ENCODE data around the gene GLRX3. TPM values are rescaled to one million over a fixed set of nuclear protein-coding genes. Genes with fewer than 3 reads are reported as not detected.
A peak's percentile ranks its signal among the peaks of the same experiment; 100 is the strongest.
"Not testable (repeated sequence)": the region's sequence is repeated elsewhere in the genome, so short reads cannot be mapped to it uniquely, and the experiment has no call there.

The GLRX3 gene
- total RNA-seq (41.4 TPM), polyA plus RNA-seq (100 to 1,000 TPM in 1 of 4 donors, 10 to 100 TPM in 3; 79.5 to 123 (median 98.2) TPM)

GRCh38 chr10:130136226-130137089 lies at the start of gene GLRX3:
Gene GLRX3 (plus strand): TSS chr10:130136391. CDS start chr10:130136421, 30 bp downstream.
- H3K4me3 Mint-ChIP-seq: peak within 1 kb of the TSS; percentile 91 to 96 (median 94)

DNA sequence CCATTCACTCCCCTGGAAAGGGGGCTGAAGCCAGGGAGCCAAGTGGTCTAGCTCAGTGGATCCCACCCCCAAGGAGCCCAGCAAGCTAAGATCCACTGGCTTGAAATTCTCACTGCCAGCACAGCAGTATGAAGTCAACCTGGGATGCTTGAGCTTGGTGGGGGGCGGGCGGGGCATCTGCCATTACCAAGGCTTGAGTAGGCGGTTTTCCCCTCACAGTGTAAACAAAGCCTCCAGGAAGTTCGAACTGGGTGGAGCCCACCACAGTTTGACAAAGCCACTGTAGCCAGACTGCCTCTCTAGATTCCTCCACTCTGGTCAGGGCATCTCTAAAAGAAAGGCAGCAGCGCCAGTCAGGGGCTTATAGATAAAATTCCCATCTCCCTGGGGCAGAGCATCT lies 45.6 kb upstream of the GLRX3 start:
- not testable (repeated sequence) for H3K4me1 ChIP-seq (ENCODE audit: control insufficient read depth, insufficient read depth, low read length, poor library complexity, severe bottlenecking); H3K36me3 ChIP-seq (ENCODE audit: control insufficient read depth, insufficient read depth, low read length); H3K9me3 ChIP-seq (ENCODE audit: control insufficient read depth in 2 of 2, low read length in 2 of 2); H3K27me3 Mint-ChIP-seq; H3K4me3 ChIP-seq (ENCODE audit: low read depth, low read length); H3K27ac ChIP-seq (ENCODE audit: insufficient read depth, low read length, poor library complexity, severe bottlenecking); ATAC-seq (ENCODE audit: low read depth in 2 of 2); H3K27me3 ChIP-seq (ENCODE audit: control insufficient read depth, insufficient read depth, low read length)
- Mint-ChIP-seq H3K36me3 (peaks cover 51% of the 10 kb centered on the region), H3K4me1 (peaks cover 2 to 11% (median 6%) of the 10 kb centered on the region in 4 donors), H3K4me3 (peak overlapping the region in 1 of 4 donors; percentile 24), H3K27ac (peak overlapping the region in 1 of 3 donors; percentile 10), H3K9me3 (peaks cover 0 to 15% (median 7%) of the 10 kb centered on the region in 7 donors)
- peak in 1 of 3 donors; percentile 29 for DNase-seq

More at GRCh38 chr10:130136226-130137089, at the start of gene GLRX3:
- peaks cover 51% of the 10 kb centered on the region for H3K4me1 ChIP-seq (ENCODE audit: control insufficient read depth, insufficient read depth, low read length, poor library complexity, severe bottlenecking)
- no peaks in the 10 kb centered on the region for H3K27me3 ChIP-seq (ENCODE audit: control insufficient read depth, insufficient read depth, low read length)
- peak within 1 kb of the TSS; percentile 76 for H3K27ac ChIP-seq (ENCODE audit: insufficient read depth, low read length, poor library complexity, severe bottlenecking)
- peak; percentile 94 to 95 for ATAC-seq (ENCODE audit: low read depth in 2 of 2)
- H3K9me3 ChIP-seq (ENCODE audit: control insufficient read depth in 2 of 2, low read length in 2 of 2): no peaks in the 10 kb centered on the region
- Mint-ChIP-seq H3K9me3 (no peaks in the 10 kb centered on the region), H3K27ac (peak within 1 kb of the TSS; percentile 82 to 93 (median 92)), H3K36me3 (peaks cover 4% of the 10 kb centered on the region), H3K4me1 (peaks cover 18 to 49% (median 28%) of the 10 kb centered on the region in 4 donors), H3K27me3 (peaks cover 20% of the 10 kb centered on the region)
- no peaks in the 10 kb centered on the region for H3K36me3 ChIP-seq (ENCODE audit: control insufficient read depth, insufficient read depth, low read length)
- H3K4me3 ChIP-seq (ENCODE audit: low read depth, low read length): peak within 1 kb of the TSS; percentile 79
- peak; percentile 87 to 90 (median 87) for DNase-seq

- no peak overlapping the region for H3K4me3 ChIP-seq (ENCODE audit: low read depth, low read length)
- ATAC-seq (ENCODE audit: low read depth in 2 of 2): no peak
- H3K9me3 Mint-ChIP-seq: no peaks in the 10 kb centered on the region
- H3K36me3 Mint-ChIP-seq: peaks cover 31% of the 10 kb centered on the region
- peaks cover 2% of the 10 kb centered on the region for H3K36me3 ChIP-seq (ENCODE audit: control insufficient read depth, insufficient read depth, low read length)
- H3K4me3 Mint-ChIP-seq: no peak overlapping the region
- H3K27ac Mint-ChIP-seq: no peak overlapping the region
- no peak overlapping the region for H3K27ac ChIP-seq (ENCODE audit: insufficient read depth, low read length, poor library complexity, severe bottlenecking)
- no peaks in the 10 kb centered on the region for H3K9me3 ChIP-seq (ENCODE audit: control insufficient read depth in 2 of 2, low read length in 2 of 2)
- H3K27me3 ChIP-seq (ENCODE audit: control insufficient read depth, insufficient read depth, low read length): no peaks in the 10 kb centered on the region
- H3K4me1 ChIP-seq (ENCODE audit: control insufficient read depth, insufficient read depth, low read length, poor library complexity, severe bottlenecking): no peaks in the 10 kb centered on the region
- peaks cover 0 to 5% (median 2%) of the 10 kb centered on the region in 4 donors for H3K4me1 Mint-ChIP-seq
- no peak for DNase-seq
- H3K27me3 Mint-ChIP-seq: no peaks in the 10 kb centered on the region
Measured at GRCh38 chr10:130099344-130099743, 36.8 kb upstream of the GLRX3 start.

- Histone ChIP-seq H3K27ac (ENCODE audit: insufficient read depth, low read length, poor library complexity, severe bottlenecking) (no peak overlapping the region), H3K9me3 (ENCODE audit: control insufficient read depth in 2 of 2, low read length in 2 of 2) (no peaks in the 10 kb centered on the region), H3K4me1 (ENCODE audit: control insufficient read depth, insufficient read depth, low read length, poor library complexity, severe bottlenecking) (peaks cover 38% of the 10 kb centered on the region), H3K4me3 (ENCODE audit: low read depth, low read length) (no peak overlapping the region), H3K27me3 (ENCODE audit: control insufficient read depth, insufficient read depth, low read length) (no peaks in the 10 kb centered on the region), H3K36me3 (ENCODE audit: control insufficient read depth, insufficient read depth, low read length) (peaks cover 2% of the 10 kb centered on the region)
- DNase-seq (no peak), ATAC-seq (ENCODE audit: low read depth in 2 of 2) (no peak)
- H3K4me1 Mint-ChIP-seq: peaks cover 8 to 42% (median 34%) of the 10 kb centered on the region in 4 donors
- H3K9me3 Mint-ChIP-seq: no peaks in the 10 kb centered on the region
- peaks cover 18% of the 10 kb centered on the region for H3K36me3 Mint-ChIP-seq
- H3K27me3 Mint-ChIP-seq: peaks cover 1% of the 10 kb centered on the region
- H3K4me3 Mint-ChIP-seq: peak overlapping the region in 2 of 4 donors; percentile 59 to 71
- no peak overlapping the region for H3K27ac Mint-ChIP-seq
Measured at GRCh38 chr10:130105724-130106123, 30.5 kb upstream of the GLRX3 start.

- H3K4me3 ChIP-seq (ENCODE audit: low read depth, low read length): peak overlapping the region; percentile 94
- H3K27ac ChIP-seq (ENCODE audit: insufficient read depth, low read length, poor library complexity, severe bottlenecking); H3K9me3 ChIP-seq (ENCODE audit: control insufficient read depth in 2 of 2, low read length in 2 of 2); ATAC-seq (ENCODE audit: low read depth in 2 of 2); H3K9me3 Mint-ChIP-seq; H3K27me3 Mint-ChIP-seq; H3K27me3 ChIP-seq (ENCODE audit: control insufficient read depth, insufficient read depth, low read length); H3K36me3 ChIP-seq (ENCODE audit: control insufficient read depth, insufficient read depth, low read length): not testable (repeated sequence)
- DNase-seq: peak in 2 of 3 donors; percentile 18 to 26
- H3K4me3 Mint-ChIP-seq: peak overlapping the region; percentile 59 to 92 (median 80)
- peaks cover 14 to 57% (median 46%) of the 10 kb centered on the region in 4 donors for H3K4me1 Mint-ChIP-seq
- H3K4me1 ChIP-seq (ENCODE audit: control insufficient read depth, insufficient read depth, low read length, poor library complexity, severe bottlenecking): peaks cover 38% of the 10 kb centered on the region
- peak overlapping the region in 2 of 3 donors; percentile 81 to 95 for H3K27ac Mint-ChIP-seq
- peaks cover 11% of the 10 kb centered on the region for H3K36me3 Mint-ChIP-seq
Measured at GRCh38 chr10:130108146-130108545, 28.0 kb upstream of the GLRX3 start.

DNA sequence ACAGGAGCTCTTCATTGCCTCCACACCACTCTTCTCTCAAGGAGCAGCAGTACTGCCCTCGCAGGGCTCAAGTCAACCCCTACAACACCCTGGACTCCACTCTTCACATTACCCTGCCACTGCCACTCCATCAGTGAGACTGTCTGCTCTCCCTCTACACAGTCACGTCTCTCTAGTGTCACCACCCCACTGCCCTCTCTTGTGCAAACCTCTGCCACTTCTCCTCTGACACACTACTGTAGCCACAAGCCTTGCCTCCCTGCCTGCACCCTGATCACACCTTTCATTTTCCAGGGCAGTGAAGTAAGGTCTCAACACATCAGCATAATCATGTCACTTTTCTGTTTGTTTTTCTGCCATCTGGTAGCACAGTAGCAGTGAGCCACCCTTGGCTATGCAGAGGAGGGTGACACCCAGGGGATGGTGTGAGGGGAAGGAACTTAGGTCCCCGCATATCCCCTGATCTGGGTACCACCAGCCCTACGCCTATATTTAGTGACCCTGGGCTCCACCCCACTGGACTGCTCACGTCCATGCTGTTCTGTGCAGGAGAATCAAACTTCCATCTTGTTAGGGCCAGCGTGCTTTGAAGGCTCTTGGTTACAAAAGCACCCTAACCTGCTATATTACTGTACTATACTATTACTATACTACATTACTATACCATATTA lies 27.1 kb upstream of the GLRX3 start:
- Mint-ChIP-seq H3K36me3 (peaks cover 8% of the 10 kb centered on the region), H3K27ac (peak overlapping the region; percentile 39 to 95 (median 93)), H3K9me3 (no peaks in the 10 kb centered on the region), H3K4me3 (peak overlapping the region; percentile 93 to 100 (median 98)), H3K27me3 (peaks cover 5% of the 10 kb centered on the region), H3K4me1 (peaks cover 14 to 59% (median 46%) of the 10 kb centered on the region in 4 donors)
- Histone ChIP-seq H3K4me1 (ENCODE audit: control insufficient read depth, insufficient read depth, low read length, poor library complexity, severe bottlenecking) (peaks cover 38% of the 10 kb centered on the region), H3K9me3 (ENCODE audit: control insufficient read depth in 2 of 2, low read length in 2 of 2) (no peaks in the 10 kb centered on the region), H3K4me3 (ENCODE audit: low read depth, low read length) (peak overlapping the region; percentile 94), H3K27ac (ENCODE audit: insufficient read depth, low read length, poor library complexity, severe bottlenecking) (peak overlapping the region; percentile 94), H3K36me3 (ENCODE audit: control insufficient read depth, insufficient read depth, low read length) (no peaks in the 10 kb centered on the region), H3K27me3 (ENCODE audit: control insufficient read depth, insufficient read depth, low read length) (no peaks in the 10 kb centered on the region)
- no peak for ATAC-seq (ENCODE audit: low read depth in 2 of 2)
- DNase-seq: peak in 1 of 3 donors; percentile 40

DNA sequence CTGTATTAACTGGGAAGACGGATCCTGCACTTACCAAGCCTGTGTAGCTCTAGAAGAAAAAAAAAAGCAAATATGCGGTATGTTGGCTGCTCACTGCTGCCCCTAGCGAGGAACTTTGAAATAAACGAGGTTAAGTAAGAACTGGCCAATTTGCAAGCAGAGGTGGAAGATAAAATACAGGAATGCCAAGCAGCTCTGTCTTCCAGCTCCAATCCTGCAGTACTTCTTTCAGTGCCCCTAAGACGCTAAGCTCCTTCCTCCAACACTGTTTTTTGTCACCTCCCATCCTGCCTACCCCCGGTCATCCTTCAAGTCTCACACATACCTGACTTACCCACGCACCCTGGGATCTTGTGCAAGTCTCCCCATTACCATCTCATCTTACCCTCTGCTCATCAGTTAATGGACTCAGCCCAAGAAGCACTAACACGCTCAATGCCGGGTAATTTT lies 26.4 kb upstream of the GLRX3 start:
- Histone ChIP-seq H3K36me3 (ENCODE audit: control insufficient read depth, insufficient read depth, low read length) (no peaks in the 10 kb centered on the region), H3K27me3 (ENCODE audit: control insufficient read depth, insufficient read depth, low read length) (no peaks in the 10 kb centered on the region), H3K4me3 (ENCODE audit: low read depth, low read length) (peak overlapping the region; percentile 94), H3K4me1 (ENCODE audit: control insufficient read depth, insufficient read depth, low read length, poor library complexity, severe bottlenecking) (peaks cover 38% of the 10 kb centered on the region), H3K9me3 (ENCODE audit: control insufficient read depth in 2 of 2, low read length in 2 of 2) (no peaks in the 10 kb centered on the region), H3K27ac (ENCODE audit: insufficient read depth, low read length, poor library complexity, severe bottlenecking) (peak overlapping the region; percentile 94)
- Mint-ChIP-seq H3K36me3 (peaks cover 3% of the 10 kb centered on the region), H3K4me3 (peak overlapping the region; percentile 93 to 100 (median 98)), H3K9me3 (no peaks in the 10 kb centered on the region), H3K4me1 (peaks cover 14 to 59% (median 42%) of the 10 kb centered on the region in 4 donors), H3K27me3 (peaks cover 5% of the 10 kb centered on the region), H3K27ac (peak overlapping the region; percentile 95 to 97 (median 95))
- peak; percentile 69 to 90 (median 85) for DNase-seq
- ATAC-seq (ENCODE audit: low read depth in 2 of 2): no peak

All from CD4-positive, CD25-positive, alpha-beta regulatory T cell (primary cell).